ENCODE results near the gene PGM2. TPM values are rescaled to one million over a fixed set of nuclear protein-coding genes. Genes with fewer than 3 reads are reported as not detected.
A peak's percentile ranks its signal among the peaks of the same experiment; 100 is the strongest.

The PGM2 gene
- total and polyA plus RNA-seq, 5 donors from 2014 or later: 20.5 to 29.5 (median 22.1) TPM

DNA sequence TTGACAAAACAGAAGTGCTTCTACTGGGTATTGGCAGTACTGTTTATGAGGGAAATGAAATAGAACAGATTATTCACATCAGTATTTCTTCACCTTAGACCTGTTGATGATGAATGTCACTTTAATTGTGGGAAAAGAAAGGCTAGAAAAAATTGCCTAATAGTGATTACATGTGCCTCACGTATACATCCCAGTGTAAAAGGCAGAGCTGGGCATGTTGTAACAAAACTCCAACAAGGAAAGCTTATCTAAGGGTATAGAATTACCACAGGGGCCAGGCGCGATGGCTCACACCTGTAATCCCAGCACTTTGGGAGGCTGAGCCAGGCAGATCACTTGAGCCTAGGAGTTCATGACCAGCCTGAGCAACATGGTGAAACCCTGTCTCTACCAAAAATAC lies 4.2 kb downstream of the PGM2 start:
- Histone ChIP-seq H3K27me3 (ENCODE audit: control insufficient read depth, insufficient read depth, low read length) (no peaks in the 10 kb centered on the region), H3K4me3 (ENCODE audit: low read depth, low read length) (no peak overlapping the region), H3K9me3 (ENCODE audit: control insufficient read depth in 2 of 2, low read length in 2 of 2) (no peaks in the 10 kb centered on the region), H3K27ac (ENCODE audit: insufficient read depth, low read length, poor library complexity, severe bottlenecking) (no peak overlapping the region), H3K4me1 (ENCODE audit: control insufficient read depth, insufficient read depth, low read length, poor library complexity, severe bottlenecking) (peaks cover 20% of the 10 kb centered on the region), H3K36me3 (ENCODE audit: control insufficient read depth, insufficient read depth, low read length) (peaks cover 52% of the 10 kb centered on the region)
- H3K27ac Mint-ChIP-seq: no peak overlapping the region
- no peaks in the 10 kb centered on the region for H3K9me3 Mint-ChIP-seq
- H3K4me3 Mint-ChIP-seq: no peak overlapping the region
- no peak for DNase-seq
- no peaks in the 10 kb centered on the region for H3K27me3 Mint-ChIP-seq
- ATAC-seq (ENCODE audit: low read depth in 2 of 2): no peak
- H3K36me3 Mint-ChIP-seq: peaks cover 34% of the 10 kb centered on the region
- peaks cover 23 to 55% (median 40%) of the 10 kb centered on the region in 4 donors for H3K4me1 Mint-ChIP-seq

DNA sequence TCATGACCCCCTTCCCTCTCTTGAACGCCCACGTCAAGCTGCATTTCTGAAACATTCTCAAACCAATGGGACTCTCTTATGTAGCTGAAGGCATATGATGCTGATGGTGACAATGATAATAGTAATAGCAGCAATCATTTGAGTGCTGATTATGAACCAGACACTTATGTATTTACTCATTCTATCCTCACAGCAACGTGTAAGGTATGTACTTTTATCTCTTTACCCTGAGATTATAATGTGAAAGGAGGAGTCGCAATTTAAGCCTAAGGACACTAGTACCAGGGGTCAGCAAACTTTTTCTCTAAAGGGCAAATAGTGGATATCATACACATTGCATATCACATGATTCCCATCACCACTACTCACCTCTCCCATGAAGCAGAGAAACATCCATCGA lies 8.5 kb downstream of the PGM2 start:
- H3K27ac Mint-ChIP-seq: no peak overlapping the region
- Histone ChIP-seq H3K36me3 (ENCODE audit: control insufficient read depth, insufficient read depth, low read length) (peaks cover 78% of the 10 kb centered on the region), H3K27me3 (ENCODE audit: control insufficient read depth, insufficient read depth, low read length) (no peaks in the 10 kb centered on the region), H3K9me3 (ENCODE audit: control insufficient read depth in 2 of 2, low read length in 2 of 2) (no peaks in the 10 kb centered on the region), H3K27ac (ENCODE audit: insufficient read depth, low read length, poor library complexity, severe bottlenecking) (no peak overlapping the region), H3K4me1 (ENCODE audit: control insufficient read depth, insufficient read depth, low read length, poor library complexity, severe bottlenecking) (peaks cover 11% of the 10 kb centered on the region), H3K4me3 (ENCODE audit: low read depth, low read length) (no peak overlapping the region)
- H3K36me3 Mint-ChIP-seq: peaks cover 48% of the 10 kb centered on the region
- H3K27me3 Mint-ChIP-seq: no peaks in the 10 kb centered on the region
- peaks cover 22 to 48% (median 37%) of the 10 kb centered on the region in 4 donors for H3K4me1 Mint-ChIP-seq
- H3K4me3 Mint-ChIP-seq: no peak overlapping the region
- ATAC-seq (ENCODE audit: low read depth in 2 of 2): no peak
- no peak for DNase-seq
- no peaks in the 10 kb centered on the region for H3K9me3 Mint-ChIP-seq

DNA sequence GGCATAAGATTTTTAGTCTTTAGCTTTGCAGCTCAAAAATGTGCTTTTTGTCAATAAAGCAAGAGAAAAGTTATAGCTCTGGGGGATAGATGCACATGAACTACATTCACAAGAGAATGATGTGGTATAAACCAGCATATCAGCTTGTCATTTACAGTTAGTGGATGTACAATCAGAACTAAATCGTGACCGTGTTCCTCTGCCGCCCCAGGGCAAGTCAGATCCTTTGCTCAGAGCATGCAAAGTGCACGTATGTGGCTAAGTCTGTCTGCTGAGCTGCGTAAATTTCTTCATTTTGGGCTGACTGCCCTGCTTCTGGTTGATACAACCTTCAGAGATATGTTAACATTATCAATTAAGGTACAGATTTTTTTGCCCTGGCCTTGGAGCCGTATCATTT lies 9.3 kb downstream of the PGM2 start:
- no peak overlapping the region for H3K4me3 Mint-ChIP-seq
- H3K36me3 ChIP-seq (ENCODE audit: control insufficient read depth, insufficient read depth, low read length): peaks cover 78% of the 10 kb centered on the region
- peak overlapping the region in 2 of 3 donors; percentile 15 to 74 for H3K27ac Mint-ChIP-seq

DNA sequence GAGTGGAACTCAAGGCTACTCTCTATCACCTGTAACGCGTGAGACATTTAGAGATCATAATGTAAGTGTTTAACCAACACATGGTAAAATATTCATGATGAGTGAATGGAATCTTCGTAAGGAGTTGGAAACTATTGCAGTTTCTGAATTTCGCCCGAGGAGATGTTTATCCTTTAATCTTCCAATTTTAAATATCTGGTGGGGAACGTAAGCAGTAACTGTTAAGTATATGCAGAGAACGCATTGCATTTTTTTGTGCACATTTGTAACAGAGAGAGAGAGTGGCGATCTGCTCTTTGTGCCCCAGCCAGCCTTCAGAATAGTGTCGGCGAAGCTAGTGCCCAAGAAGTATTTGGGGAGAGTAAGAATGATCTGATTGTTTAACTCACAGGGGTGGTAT lies 9.8 kb downstream of the PGM2 start:
- Histone ChIP-seq H3K4me3 (ENCODE audit: low read depth, low read length) (no peak overlapping the region), H3K27ac (ENCODE audit: insufficient read depth, low read length, poor library complexity, severe bottlenecking) (no peak overlapping the region), H3K9me3 (ENCODE audit: control insufficient read depth in 2 of 2, low read length in 2 of 2) (no peaks in the 10 kb centered on the region), H3K27me3 (ENCODE audit: control insufficient read depth, insufficient read depth, low read length) (no peaks in the 10 kb centered on the region), H3K36me3 (ENCODE audit: control insufficient read depth, insufficient read depth, low read length) (peaks cover 76% of the 10 kb centered on the region), H3K4me1 (ENCODE audit: control insufficient read depth, insufficient read depth, low read length, poor library complexity, severe bottlenecking) (peaks cover 11% of the 10 kb centered on the region)
- ATAC-seq (ENCODE audit: low read depth in 2 of 2) (no peak), DNase-seq (no peak)
- Mint-ChIP-seq H3K27ac (peak overlapping the region in 2 of 3 donors; percentile 15 to 74), H3K27me3 (no peaks in the 10 kb centered on the region), H3K9me3 (no peaks in the 10 kb centered on the region), H3K36me3 (peaks cover 41% of the 10 kb centered on the region), H3K4me3 (no peak overlapping the region), H3K4me1 (peaks cover 22 to 41% (median 33%) of the 10 kb centered on the region in 4 donors)

More for the DNA sequence above, 9.3 kb downstream of the PGM2 start:
- Mint-ChIP-seq H3K27me3 (no peaks in the 10 kb centered on the region), H3K36me3 (peaks cover 41% of the 10 kb centered on the region), H3K9me3 (no peaks in the 10 kb centered on the region), H3K4me1 (peaks cover 22 to 43% (median 34%) of the 10 kb centered on the region in 4 donors)
- H3K4me3 ChIP-seq (ENCODE audit: low read depth, low read length): no peak overlapping the region
- no peaks in the 10 kb centered on the region for H3K27me3 ChIP-seq (ENCODE audit: control insufficient read depth, insufficient read depth, low read length)
- peaks cover 11% of the 10 kb centered on the region for H3K4me1 ChIP-seq (ENCODE audit: control insufficient read depth, insufficient read depth, low read length, poor library complexity, severe bottlenecking)
- no peak for DNase-seq
- no peaks in the 10 kb centered on the region for H3K9me3 ChIP-seq (ENCODE audit: control insufficient read depth in 2 of 2, low read length in 2 of 2)
- no peak overlapping the region for H3K27ac ChIP-seq (ENCODE audit: insufficient read depth, low read length, poor library complexity, severe bottlenecking)
- ATAC-seq (ENCODE audit: low read depth in 2 of 2): no peak

DNA sequence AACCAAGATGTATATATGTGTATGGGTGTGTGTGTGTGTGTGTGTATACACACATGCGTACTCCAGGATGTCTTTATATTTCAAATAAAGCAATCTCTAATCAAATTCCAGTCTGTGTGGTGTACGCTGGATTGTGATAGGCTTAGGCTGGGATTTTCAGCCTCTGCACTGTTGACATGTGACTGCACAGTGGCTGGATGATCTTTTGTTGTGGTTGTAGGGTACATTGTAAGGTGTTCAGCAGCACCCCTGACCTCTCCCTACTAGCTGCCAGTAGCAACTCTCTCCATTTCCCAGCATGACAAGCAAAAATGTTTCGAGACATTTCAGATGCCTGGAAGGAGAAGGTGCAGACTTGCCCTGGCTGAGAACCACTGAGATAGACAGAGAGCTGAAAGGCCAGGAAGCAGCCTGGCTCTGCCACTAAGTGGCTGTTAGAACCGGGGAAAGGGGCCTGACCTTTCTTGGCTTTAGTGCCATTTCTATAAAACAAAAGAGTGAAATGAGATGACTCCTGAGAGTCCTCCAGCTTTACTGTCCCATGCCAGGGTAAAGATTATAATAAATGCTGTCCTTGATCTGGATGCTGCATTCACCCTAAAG lies 10.5 kb downstream of the PGM2 start:
- no peaks in the 10 kb centered on the region for H3K27me3 ChIP-seq (ENCODE audit: control insufficient read depth, insufficient read depth, low read length)
- H3K4me1 ChIP-seq (ENCODE audit: control insufficient read depth, insufficient read depth, low read length, poor library complexity, severe bottlenecking): peaks cover 11% of the 10 kb centered on the region
- Mint-ChIP-seq H3K36me3 (peaks cover 42% of the 10 kb centered on the region), H3K27me3 (no peaks in the 10 kb centered on the region), H3K27ac (peak overlapping the region; percentile 45 to 89 (median 81)), H3K9me3 (no peaks in the 10 kb centered on the region), H3K4me3 (peak overlapping the region in 1 of 4 donors; percentile 32), H3K4me1 (peaks cover 22 to 40% (median 29%) of the 10 kb centered on the region in 4 donors)
- DNase-seq: no peak
- H3K9me3 ChIP-seq (ENCODE audit: control insufficient read depth in 2 of 2, low read length in 2 of 2): no peaks in the 10 kb centered on the region
- peaks cover 76% of the 10 kb centered on the region for H3K36me3 ChIP-seq (ENCODE audit: control insufficient read depth, insufficient read depth, low read length)
- ATAC-seq (ENCODE audit: low read depth in 2 of 2): no peak
- no peak overlapping the region for H3K27ac ChIP-seq (ENCODE audit: insufficient read depth, low read length, poor library complexity, severe bottlenecking)
- H3K4me3 ChIP-seq (ENCODE audit: low read depth, low read length): peak overlapping the region; percentile 32

DNA sequence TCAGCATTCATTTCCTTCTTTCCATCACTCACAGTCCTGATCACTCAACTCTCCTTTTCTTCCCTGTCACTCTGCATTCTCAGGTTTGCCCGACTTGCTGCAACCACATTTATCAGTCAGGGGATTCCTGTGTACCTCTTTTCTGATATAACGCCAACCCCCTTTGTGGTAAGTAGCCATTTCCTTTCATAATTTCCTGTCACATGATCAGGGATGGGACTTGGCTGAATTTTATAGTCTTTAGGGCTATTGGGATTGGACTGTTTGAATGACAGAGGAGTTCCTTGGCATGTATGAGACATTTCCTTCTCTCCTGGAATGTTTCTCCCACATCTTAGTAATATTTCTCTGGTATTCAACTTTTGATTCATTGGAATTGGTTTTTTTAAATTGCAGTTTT lies 11.0 kb downstream of the PGM2 start:
- Mint-ChIP-seq H3K9me3 (no peaks in the 10 kb centered on the region), H3K27me3 (no peaks in the 10 kb centered on the region), H3K36me3 (peaks cover 37% of the 10 kb centered on the region), H3K4me3 (peak overlapping the region in 2 of 4 donors; percentile 15 to 32), H3K4me1 (peaks cover 22 to 35% (median 26%) of the 10 kb centered on the region in 4 donors), H3K27ac (peak overlapping the region; percentile 45 to 89 (median 81))
- Histone ChIP-seq H3K27me3 (ENCODE audit: control insufficient read depth, insufficient read depth, low read length) (no peaks in the 10 kb centered on the region), H3K9me3 (ENCODE audit: control insufficient read depth in 2 of 2, low read length in 2 of 2) (no peaks in the 10 kb centered on the region), H3K4me3 (ENCODE audit: low read depth, low read length) (peak overlapping the region; percentile 32), H3K4me1 (ENCODE audit: control insufficient read depth, insufficient read depth, low read length, poor library complexity, severe bottlenecking) (peaks cover 11% of the 10 kb centered on the region), H3K27ac (ENCODE audit: insufficient read depth, low read length, poor library complexity, severe bottlenecking) (no peak overlapping the region), H3K36me3 (ENCODE audit: control insufficient read depth, insufficient read depth, low read length) (peaks cover 71% of the 10 kb centered on the region)
- DNase-seq: peak in 1 of 3 donors; percentile 27
- ATAC-seq (ENCODE audit: low read depth in 2 of 2): no peak

DNA sequence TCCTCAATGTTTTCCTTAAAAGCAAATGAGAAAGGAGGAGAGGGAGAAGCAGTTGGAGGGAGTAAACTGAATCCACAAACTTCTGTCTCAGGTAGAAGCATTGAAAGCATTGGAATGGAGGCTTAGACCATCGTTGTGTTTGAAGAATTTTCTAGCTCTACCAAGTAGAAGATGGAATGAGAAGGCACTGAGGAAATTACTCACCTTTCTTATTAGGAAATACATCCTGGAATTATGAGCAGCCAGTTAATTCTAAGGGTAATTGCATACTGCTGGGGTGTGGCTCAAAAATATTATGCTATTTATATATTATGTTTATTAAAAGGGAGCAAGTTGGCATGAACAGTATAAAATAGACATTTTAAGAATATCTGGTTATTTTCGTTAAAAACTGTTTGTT lies 12.9 kb downstream of the PGM2 start:
- Histone ChIP-seq H3K9me3 (ENCODE audit: control insufficient read depth in 2 of 2, low read length in 2 of 2) (no peaks in the 10 kb centered on the region), H3K4me3 (ENCODE audit: low read depth, low read length) (no peak overlapping the region), H3K27me3 (ENCODE audit: control insufficient read depth, insufficient read depth, low read length) (no peaks in the 10 kb centered on the region), H3K4me1 (ENCODE audit: control insufficient read depth, insufficient read depth, low read length, poor library complexity, severe bottlenecking) (peaks cover 11% of the 10 kb centered on the region), H3K27ac (ENCODE audit: insufficient read depth, low read length, poor library complexity, severe bottlenecking) (no peak overlapping the region), H3K36me3 (ENCODE audit: control insufficient read depth, insufficient read depth, low read length) (peaks cover 58% of the 10 kb centered on the region)
- Mint-ChIP-seq H3K4me1 (peaks cover 21 to 33% (median 28%) of the 10 kb centered on the region in 4 donors), H3K9me3 (no peaks in the 10 kb centered on the region), H3K36me3 (peaks cover 39% of the 10 kb centered on the region), H3K4me3 (no peak overlapping the region), H3K27me3 (no peaks in the 10 kb centered on the region), H3K27ac (peak overlapping the region in 1 of 3 donors; percentile 51)
- no peak for DNase-seq
- no peak for ATAC-seq (ENCODE audit: low read depth in 2 of 2)

DNA sequence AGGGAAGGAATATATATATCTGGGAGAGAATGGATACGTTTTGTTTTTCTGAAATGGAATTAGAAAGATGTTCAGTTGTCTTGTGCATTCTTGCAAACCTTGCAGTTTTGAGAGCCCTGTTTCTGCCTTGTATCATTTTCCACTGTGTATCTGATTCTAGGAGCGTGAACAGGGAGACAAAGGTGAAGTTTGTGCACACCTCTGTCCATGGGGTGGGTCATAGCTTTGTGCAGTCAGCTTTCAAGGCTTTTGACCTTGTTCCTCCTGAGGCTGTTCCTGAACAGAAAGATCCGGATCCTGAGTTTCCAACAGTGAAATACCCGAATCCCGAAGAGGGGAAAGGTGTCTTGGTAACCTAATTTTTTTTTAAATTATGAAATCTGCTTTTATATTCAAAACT lies 17.7 kb downstream of the PGM2 start:
- no peak for DNase-seq
- H3K36me3 Mint-ChIP-seq: peaks cover 49% of the 10 kb centered on the region
- peaks cover 67% of the 10 kb centered on the region for H3K36me3 ChIP-seq (ENCODE audit: control insufficient read depth, insufficient read depth, low read length)

More for the DNA sequence above, 17.7 kb downstream of the PGM2 start:
- Histone ChIP-seq H3K27ac (ENCODE audit: insufficient read depth, low read length, poor library complexity, severe bottlenecking) (no peak overlapping the region), H3K4me1 (ENCODE audit: control insufficient read depth, insufficient read depth, low read length, poor library complexity, severe bottlenecking) (no peaks in the 10 kb centered on the region), H3K27me3 (ENCODE audit: control insufficient read depth, insufficient read depth, low read length) (no peaks in the 10 kb centered on the region), H3K4me3 (ENCODE audit: low read depth, low read length) (no peak overlapping the region), H3K9me3 (ENCODE audit: control insufficient read depth in 2 of 2, low read length in 2 of 2) (no peaks in the 10 kb centered on the region)
- ATAC-seq (ENCODE audit: low read depth in 2 of 2): no peak
- Mint-ChIP-seq H3K4me1 (peaks cover 0 to 5% (median 1%) of the 10 kb centered on the region in 4 donors), H3K4me3 (no peak overlapping the region), H3K27ac (peak overlapping the region in 1 of 3 donors; percentile 66), H3K27me3 (no peaks in the 10 kb centered on the region), H3K9me3 (no peaks in the 10 kb centered on the region)

Measured in CD4-positive, CD25-positive, alpha-beta regulatory T cell (primary cell).